ENCODE measurements around the gene BAZ2B.
"Not testable (repeated sequence)": the region's sequence is repeated elsewhere in the genome, so short reads cannot be mapped to it uniquely, and the experiment has no call there.

BAZ2B gene

DNA sequence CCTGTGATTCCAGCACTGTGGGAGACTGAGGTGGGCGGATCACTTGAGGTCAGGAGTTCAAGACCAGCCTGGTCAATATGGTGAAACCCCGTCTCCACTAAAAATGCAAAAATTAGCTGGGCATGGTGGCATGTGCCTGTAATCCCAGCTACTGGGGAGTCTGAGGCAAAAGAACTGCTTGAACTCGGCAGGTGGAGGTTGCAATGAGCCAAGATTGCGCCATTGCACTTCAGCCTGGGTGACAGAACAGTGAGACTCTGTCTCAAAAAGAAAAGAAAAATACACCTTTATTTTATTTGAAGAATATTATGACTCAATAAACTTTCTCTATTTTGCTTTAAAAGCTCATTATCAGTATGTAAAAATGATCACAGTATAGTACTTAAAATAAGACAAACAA is 81.1 kb downstream of the BAZ2B start:
- DNase-seq (ENCODE audit: low spot score): not testable (repeated sequence)

DNA sequence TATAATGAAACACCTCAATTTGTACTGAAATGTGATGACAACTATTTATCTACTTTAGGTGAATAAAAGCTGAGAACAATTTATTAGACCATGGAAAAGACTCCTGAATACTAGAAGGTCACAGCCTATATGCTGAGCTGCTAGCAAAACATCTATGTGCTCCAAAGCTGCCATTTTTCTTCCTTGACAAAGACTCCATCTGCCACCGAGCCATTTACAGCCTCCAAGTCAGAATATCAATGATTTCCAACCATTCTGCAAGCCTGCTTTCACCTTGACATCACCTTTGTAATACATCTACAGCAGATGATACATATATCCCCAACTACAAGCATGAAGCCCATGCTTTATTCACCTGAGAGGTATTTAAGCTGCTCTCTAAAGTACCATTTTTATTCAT is 84.9 kb downstream of the BAZ2B start:
- DNase-seq (ENCODE audit: low spot score): no peak

DNA sequence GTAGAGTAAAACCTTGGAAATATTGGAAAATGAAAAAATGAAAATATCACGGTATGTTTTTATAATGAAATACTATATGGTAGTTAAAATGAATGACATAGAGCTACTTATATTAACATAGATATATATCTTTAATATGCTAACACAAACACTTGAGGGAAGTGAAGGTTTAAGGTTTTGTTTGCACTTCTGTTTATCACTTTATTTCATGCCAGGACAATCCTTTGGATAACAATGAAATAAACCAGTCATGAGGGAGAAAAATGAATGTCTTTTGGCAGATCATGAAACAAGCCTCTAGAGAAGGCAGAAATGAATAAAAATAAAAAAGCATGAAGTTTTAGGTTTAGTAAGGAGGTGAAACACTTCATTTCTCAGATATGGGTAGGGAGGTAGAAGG is 89.9 kb downstream of the BAZ2B start:
- no peak for DNase-seq (ENCODE audit: low spot score)

DNA sequence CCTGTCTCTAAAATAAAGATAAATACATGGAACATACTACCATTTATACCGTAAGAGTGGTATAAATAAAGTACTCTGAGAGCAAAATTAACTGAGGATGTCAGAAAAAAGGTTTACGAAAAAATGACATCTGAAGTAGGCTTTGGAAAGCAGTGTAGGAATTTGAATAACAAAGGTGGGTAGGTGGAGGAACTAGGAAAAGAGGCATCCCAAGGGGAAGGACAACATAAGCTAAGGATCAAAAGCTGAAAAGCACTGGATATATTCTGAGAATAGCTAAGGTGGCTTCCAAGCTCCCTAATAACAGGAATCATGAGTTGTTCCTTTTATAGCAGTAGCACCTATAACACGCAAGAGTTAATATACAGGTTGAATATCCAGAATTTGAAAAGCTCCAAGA is 91.3 kb downstream of the BAZ2B start:
- no peak for DNase-seq (ENCODE audit: low spot score)

DNA sequence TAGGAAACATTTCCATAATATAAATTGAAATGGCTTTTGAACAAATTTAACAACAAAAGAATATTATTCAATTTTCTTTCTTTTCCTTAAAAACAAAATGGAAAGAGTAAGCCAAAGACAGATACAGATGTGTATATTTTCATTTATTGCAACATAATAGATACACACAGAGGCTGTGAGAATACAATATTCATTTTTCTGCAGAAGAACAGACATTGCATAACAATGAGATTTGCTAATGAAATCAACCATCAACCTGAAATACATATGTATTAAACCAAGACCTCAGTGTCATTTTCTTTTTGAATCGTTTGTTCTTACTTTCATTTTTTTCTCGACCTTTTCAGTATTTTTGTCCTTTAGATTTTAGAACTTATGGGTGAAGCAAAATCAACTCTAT is 95.1 kb downstream of the BAZ2B start:
- DNase-seq (ENCODE audit: low spot score): no peak

DNA sequence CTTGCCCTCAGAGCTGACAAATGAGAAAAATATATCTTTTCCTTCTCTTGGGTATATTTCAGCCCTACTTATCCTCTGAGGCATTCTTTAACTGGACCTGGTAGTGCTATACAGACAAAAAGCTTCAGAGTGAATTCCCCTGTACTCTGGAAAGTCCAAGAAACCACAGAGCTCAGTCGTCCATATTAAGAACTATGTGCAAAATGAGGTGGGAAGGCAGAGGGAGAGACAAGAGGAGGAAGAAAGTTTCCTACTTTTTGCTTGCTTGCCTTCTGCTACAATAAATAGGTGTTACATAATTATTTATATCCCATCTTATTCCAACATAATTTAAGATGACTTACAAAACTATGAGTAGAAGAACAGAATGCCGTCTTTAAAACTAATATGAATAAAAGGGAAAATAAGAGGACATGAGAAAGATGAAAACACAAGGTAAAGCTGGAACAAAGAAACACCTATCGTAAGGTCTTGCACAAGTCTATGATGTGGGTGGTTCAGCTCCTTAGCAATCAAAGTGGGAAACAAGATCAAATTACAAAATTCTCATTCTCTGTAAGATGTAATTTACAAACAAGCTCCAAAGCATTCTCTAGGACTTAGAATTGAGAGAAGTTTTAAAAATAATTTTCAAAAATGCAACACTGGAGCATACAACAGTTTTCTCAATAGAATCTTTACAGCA is 97.9 kb downstream of the BAZ2B start:
- no peak for DNase-seq (ENCODE audit: low spot score)

DNA sequence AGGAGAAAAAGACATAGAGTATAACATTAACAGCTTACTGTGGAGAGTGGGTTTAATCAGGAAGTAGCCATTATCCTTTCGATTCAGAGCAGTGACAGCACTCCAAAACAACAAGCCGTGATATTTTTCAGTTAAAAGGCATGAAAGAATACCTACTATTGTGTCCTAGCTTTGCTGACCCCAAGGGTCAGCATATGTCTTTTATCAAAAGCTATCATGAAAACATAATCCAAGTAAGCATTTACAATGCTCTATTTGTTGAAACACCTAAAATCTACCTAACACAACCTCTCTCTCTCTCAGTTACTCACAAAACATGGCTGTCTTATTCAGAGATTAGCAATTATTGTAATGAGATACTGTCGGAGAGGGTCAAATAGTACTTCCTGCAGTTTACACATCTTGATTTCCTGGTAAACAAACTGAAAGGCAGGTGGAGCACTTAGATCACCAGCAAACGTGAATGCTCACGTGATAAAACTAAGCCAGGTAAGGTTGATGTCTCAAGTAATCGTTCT is 100.0 kb downstream of the BAZ2B start:
- peak; percentile 17 for DNase-seq (ENCODE audit: low spot score)

DNA sequence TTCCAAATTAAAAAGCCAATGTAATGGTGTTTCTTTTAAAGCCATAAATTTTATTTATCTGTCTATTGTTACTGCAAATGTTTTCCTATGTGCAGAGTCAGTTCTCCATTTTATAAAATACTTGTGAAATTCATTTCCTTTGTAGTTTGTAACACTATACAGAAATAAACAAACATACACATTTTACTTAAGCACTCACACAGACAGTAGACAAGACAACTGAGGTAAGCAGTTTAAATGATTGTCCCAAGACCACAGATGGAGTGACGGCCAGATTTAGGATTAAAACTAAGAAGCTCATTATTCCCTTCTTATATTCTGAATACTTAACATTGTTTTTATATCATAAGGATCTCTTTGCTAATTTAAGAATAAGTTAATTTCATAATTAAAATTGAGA is 100.9 kb downstream of the BAZ2B start:
- DNase-seq (ENCODE audit: low spot score): no peak

DNA sequence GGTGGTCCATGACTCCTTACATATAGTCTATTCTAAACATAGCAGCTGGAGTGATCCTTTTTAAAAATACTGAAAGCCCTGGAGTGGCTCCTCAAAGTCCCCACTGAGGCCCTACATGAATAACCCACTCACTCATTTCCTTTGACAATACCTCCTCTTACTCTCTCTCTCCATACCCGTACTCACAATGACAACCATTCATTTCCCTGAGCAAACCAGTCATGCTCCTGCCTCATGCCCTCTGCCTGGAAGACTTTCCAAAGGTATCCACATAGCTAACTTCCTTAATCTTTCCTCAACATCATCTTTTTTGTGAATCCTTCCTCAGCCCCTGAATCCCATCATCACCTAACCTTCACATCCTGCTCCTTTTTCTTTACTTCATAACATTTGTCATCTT is 102.6 kb downstream of the BAZ2B start:
- DNase-seq (ENCODE audit: low spot score): no peak

DNA sequence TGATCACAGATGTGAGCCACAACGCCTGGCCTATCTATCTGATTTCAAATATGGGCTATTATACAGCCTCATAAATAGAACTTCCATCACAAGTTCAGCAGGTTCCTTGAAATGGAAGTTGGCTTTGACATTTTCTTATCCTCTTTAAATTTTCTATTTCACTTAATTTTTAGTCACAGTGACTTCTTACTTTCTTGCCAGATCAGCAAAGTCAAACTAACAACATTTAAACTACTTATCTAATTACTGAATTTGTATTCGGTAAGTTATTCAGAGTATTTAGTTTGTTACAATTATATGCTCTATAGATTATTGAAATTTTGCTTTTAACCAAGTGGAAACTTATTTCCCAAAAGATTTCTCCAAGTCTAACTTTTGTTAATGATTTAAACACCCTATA is 108.2 kb downstream of the BAZ2B start:
- DNase-seq (ENCODE audit: low spot score): no peak

DNA sequence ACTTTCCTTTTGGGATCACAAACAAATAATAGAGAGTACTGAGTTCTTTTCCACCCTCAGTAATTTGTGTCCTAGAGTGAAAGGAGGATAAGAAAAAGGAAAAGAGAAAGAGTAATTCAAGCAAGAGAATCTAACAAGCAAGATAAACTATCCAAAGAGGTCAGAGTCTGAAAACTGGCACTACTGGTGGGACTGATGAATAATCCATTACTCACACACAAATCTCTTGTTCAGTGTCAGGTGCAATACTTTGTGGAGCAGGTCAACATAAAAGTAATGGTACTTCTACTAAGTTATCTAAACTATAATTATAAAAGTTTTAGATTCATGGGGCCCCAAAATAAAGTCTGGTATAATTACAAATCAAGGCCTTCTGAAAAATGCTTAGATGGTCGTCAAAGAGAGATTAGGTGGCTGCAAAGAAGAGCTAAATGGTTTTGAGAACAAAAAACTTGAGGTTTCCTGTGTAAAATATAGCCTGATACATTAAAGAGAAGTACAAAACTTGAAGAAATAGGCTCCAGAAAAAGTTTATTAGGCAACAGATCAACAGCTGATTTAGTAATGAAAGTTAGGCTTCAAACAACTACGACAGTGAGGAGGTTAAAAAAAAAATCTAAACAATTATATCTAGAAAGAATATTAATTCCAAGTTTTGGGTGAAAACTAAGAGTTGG is 109.4 kb downstream of the BAZ2B start:
- no peak for DNase-seq (ENCODE audit: low spot score)

DNA sequence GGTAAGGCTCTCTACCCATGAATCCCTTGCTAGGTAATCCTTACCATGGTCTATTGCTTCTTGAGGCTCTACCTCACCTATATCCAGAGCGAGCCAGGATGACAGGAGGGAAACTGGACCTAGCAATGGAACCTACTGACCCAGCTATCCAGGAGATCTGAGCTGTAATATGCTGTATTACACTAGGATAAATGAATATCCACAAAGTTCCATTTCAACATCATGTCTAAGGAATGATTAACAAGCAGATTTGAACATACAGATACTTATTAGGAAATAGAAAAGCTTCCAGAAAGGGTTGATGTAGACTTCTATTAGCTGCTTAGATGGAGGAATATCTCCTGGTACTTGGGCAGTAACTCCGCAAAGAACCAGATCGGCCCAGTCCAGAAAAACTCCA is 110.1 kb downstream of the BAZ2B start:
- no peak for DNase-seq (ENCODE audit: low spot score)

DNA sequence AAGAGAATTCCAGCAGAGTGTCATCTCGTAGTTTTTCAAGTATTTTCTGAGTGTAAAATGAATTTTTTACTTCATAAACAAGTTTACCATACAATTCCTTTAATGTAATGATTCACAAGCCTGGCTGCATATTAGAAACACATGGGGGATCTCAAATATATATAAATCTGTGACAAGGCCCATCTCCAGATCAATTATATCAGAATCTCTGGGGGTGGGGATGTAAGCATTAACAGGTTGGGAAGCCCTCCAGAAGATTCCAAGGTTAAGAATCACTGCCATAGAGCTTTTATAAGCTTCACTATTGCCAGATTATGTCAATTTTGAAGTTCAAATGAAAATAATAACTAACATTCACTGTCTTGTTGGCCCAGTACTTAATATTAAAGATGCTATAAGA is 111.2 kb downstream of the BAZ2B start:
- DNase-seq (ENCODE audit: low spot score): no peak

DNA sequence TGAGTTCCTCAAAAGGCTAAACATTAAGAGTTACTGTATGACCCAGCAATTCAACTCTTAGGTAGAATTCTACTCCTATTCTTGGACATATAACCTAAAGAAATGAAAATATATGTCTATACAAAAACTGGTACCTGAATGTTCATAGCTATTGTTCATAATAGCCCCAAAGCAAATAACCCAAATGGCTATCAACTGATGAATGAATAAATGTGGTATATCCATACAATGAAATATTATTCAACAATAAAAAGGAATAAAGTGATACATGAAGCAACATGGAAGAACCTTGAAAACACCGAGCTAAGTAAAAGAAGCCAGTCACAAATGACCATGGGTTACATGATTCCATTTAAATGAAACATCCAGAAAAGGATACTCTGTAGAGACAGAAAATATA is 114.6 kb downstream of the BAZ2B start:
- DNase-seq (ENCODE audit: low spot score): no peak

DNA sequence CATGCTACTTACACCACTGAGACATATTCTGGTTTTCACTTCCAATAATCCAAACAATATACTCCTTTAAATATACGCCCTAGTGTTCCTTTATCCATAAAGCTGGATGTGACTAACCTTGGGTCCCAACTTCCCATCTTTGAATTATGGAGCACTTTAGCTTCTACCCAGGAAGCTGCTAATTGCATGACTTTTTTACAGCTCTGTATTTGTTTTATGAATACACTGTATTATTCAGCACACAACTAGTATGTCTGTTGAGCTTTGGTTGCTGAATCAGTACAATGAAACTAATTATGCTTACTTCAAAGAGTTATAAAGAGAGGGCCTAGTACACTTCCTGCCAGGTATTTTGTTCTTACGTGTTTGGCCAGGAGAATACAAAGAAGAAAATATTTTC is 118.5 kb downstream of the BAZ2B start:
- DNase-seq (ENCODE audit: low spot score): no peak

DNA sequence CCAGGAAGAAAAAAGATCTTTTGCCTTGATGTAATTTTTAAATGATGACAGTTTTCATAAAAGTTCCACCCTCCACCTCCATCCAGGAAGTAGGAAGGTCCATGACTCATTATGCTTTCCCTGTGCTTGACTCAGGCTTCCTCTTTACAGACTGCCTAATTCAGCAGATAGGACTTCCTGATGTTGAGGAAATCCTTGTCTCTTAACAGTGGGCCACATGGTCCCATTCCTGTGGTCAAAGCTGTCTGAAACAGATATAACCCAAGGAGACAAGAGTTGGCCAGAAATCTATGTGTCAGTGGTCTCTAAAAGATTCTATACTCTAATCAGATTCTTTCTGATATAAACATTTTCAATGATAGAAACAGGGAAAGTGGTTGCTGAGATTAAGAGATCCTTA is 119.1 kb downstream of the BAZ2B start:
- DNase-seq (ENCODE audit: low spot score): peak; percentile 78

DNA sequence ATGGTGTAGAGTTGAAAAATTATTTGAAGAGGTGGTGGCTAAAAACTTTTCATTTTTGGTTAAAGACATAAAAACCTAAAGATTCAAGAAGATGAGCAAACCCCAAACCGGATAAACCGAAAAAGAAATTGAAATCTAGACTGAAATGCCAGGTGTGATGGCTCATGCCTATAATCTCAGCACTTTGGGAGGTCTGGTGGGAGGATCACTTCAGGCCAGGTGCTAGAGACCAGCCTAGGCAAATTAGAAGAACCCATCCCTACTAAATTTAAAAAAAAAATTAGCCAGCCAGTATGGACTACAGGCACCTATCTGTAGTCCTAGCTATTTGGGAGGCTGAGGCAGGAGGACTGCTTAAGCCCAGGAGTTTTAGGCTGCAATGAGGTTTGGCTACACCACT is 126.9 kb downstream of the BAZ2B start:
- no peak for DNase-seq (ENCODE audit: low spot score)

DNA sequence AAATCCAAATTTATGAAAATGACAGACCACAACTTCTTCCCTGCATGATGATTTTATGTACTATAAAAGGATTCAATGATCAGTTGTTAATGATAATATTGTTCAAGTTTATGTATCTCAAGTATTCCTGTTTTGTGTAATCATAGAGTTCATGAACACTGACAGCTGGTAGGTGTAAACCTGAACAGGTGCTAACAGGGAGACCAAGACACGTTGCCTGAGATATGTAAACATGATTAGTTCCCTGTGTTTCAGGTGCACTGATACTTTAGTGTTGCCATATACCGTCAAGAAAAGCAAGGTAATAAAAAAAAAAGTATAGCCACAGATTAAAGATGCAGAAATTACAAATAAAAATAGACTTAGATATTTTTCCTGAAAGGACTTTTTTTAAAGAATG is 131.8 kb downstream of the BAZ2B start:
- DNase-seq (ENCODE audit: low spot score): no peak

DNA sequence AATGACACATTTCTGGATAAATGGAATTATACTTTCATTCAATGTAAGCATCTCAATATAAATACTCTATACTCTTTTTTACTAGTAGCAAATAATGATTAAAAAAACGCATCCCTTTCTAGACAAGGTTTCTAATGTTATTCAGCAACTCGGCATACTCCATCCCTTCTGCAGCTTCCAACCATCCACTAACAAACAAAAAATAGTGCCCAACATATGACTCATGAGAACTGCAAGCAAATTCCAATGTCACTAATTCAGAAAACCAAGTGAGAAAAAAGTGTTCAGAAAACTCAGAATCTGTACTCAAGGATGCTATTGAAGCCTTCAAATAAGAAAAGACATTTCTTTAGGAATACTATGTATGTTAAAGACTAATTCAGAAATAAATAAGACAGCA is 140.0 kb downstream of the BAZ2B start:
- no peak for DNase-seq (ENCODE audit: low spot score)

DNA sequence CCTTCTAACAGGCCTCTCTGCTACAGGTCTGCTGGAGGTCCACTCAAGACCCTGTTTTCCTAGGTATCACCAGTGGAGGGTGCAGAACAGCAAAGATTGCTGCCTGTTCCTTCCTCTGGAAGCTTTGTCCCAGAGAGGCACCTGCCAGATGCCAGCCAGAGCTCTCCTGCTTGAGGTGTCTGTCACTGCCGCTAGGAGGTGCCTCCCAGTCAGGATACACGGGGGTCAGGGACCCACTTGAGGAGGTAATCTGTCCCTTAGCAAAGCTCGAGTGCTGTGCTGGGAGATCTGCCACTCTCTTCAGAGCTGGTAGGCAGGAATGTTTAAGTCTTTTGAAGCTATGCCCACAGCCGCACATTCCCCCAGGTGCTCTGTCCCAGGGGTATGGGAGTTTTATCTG is 140.6 kb downstream of the BAZ2B start:
- no peak for DNase-seq (ENCODE audit: low spot score)

DNA sequence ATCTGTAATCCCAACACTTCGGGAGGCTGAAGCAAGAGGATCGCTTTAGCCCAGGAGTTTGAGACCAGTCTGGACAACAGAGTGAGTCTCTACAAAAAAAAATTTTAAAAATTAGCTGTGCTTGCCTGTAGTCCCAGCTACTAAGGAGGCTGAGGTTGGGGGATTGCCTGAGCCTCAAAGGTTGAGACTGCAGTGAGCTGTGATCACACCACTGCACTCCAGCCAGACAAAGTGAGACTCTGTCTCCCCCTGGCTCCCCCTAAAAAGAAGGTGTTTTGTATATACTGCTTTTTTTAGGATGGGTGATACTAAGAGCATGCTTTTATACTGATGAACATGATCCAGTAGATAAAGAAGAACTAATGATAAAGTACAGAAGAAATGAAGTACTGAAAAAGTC is 145.0 kb downstream of the BAZ2B start:
- DNase-seq (ENCODE audit: low spot score): no peak

DNA sequence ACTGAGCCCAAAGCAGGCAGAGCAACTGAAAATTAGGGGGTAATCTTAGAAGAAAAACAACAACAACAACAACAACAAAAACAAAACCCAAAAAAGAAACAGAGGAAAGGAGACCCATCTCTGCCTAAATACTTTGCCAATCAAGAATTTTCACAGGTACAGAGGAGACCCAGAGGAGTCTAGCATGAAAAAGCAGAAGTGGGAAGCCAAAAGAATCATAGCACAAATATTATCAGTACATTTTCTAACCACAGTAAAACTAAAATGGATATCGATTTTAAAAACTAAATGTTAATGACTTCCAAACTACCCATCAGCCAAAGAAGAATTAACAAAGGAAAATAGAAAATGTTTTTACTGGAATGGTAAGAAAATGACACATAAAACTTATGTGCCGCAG is 148.1 kb downstream of the BAZ2B start:
- no peak for DNase-seq (ENCODE audit: low spot score)

DNA sequence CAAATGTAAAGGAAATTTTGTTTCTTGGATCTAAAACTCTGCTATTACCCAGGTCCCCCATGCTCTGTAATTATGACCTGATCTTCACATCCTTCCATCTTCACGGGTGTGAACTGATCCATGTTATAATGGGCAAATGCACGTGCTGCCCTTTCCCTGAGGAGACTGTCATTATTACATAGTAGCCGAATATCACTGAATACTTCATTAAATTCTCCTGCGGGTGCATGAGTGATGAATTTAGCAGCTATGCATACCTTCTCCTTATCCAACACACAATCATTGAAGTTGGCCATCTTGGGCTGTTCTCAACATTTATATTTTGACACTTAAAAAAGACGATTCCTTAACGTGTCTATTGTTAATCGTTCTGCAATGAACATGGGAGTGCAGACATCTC is 153.4 kb downstream of the BAZ2B start:
- DNase-seq (ENCODE audit: low spot score): no peak

DNA sequence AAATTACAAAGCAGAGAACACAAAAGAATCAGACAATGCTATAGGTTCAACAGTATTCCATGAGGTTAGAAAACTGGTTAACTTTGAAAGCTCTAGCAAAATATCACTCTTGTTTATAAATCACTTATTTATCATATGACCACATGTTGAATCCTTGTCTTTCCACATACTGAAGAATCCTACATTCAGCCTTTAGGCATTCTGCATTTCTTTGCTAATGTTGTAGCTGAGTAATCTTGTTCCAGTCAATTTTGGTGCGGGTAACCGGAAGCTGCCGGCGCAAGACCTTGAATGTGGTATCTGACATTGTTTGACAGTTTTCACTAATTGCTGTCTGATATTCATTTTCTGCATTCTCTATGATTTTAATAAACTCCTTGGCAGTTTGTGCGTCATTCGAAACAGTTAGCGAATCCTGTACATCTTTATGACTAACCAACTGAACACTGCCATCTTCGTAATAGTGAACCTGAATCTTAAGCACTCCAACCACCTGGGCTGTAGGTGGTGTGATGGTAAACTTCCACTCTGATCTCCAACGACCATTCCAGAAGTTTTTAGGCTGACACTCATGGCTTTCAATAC is 154.1 kb downstream of the BAZ2B start:
- DNase-seq (ENCODE audit: low spot score): no peak
